ENCODE data around the gene LIM2.

LIM2 gene

DNA sequence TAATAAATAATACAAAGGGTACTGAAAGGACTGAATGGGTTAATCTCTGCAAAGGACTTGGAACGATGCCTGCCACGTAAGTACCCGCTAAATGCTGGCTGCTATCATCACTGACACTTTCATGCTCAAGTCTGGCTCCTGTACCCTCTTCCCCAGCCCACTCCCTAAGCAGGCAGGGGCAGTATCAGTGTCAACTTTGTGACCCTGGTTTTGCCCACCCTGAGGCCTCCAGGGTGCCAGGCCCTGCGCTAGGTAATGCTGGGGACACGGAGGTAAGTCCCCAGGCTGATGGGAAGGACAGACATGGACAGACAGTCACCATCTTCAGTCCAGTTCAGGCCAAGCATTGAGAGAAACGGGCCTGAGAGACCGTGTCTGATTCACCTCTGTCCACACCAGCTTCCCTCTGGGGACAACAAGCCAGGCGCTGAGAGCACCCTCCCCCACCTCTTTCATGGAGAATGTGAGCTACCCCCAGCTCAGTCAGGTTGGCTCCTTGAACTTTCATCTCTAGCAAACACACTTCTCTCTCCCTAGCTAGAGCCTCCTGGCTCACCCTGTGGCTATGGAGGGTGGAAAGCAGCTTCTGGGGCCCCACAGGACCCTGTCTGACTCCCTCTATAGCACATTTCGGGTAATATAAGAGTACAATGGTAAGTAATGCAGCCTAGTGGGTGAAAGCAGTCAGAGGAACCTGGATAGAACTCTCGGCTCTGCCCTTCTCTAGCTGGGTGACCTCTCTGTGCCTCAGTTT, 22.4 kb downstream of the LIM2 start:
- no peak for DNase-seq

DNA sequence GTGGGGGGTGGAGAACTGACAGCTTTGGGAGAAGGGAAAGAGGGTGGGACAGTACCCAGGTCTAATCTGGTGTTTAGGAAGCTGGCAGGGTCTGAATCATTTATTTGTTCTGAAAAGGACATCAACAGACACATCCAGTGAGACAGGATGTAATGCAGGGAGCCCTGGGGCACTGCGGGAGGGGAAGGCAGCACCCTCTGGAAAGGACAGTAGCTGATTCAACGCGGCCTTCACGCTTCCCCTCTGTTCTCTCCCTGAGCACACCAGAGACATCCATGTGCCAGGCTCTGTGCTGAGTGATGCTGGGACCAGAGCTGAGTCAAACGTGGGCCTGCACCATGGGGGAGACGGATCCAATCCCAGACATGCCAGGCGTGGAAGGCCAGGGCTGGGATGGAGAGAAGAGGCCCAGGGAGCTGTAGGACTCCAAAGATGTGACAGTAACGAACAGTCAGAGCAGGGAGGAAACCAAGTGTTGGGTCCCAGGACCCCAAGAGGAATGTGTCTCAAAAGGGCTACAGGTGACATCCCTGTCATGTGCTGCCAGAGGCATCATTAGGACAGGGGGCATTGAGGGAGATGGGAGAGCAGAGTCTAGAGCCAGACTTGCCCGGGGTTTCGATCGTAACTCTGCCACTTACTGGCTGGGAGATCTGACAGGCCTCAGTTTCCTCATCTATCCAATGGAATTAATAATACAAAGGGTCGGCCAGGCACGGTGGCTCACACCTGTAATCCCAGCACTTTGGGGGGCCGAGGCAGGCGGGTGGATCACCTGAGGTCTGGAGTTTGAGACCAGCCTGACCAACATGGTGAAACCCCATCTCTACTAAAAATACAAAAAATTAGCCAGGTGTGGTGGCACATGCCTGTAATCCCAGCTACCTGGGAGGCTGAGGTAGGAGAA, 23.3 kb downstream of the LIM2 start:
- DNase-seq: no peak

DNA sequence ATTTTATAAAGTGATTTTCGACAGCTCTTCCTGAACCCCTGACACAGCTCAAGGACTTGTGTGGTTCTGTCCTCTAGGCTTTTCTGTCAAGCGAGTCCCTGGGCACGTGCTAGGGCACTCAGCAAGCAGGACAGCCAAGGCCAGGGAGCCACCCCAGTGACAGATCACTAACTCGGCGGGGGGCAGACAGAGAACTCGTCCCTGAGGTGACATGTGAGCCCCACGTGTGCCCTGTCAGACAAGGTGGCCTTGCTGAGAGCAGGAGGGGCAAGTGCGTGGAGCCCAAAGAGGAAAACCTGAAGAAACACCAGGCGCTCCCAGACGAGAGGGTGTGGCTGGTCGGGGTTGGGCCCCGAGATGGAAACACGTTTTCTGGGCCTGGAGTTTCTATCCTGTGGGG, 26.5 kb downstream of the LIM2 start:
- DNase-seq: no peak

DNA sequence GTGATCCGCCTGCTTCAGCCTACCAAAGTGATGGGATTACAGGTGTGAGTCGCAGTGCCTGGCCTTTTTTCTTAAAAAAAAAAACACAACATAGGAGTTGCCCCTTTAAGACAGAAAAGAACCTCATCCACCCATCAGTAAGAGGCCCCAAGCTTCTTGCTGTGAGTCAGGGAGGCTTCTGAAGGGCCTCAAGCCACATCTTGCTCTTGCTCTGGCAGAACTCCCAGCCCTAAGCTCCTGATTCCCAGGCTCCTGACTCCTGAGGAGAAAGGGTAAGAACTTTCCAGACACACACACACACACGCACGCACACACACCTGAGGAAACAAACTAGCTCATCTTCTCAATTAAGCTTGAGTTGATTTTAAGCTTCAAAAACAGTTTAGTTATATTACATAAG, 28.5 kb downstream of the LIM2 start:
- DNase-seq: no peak

DNA sequence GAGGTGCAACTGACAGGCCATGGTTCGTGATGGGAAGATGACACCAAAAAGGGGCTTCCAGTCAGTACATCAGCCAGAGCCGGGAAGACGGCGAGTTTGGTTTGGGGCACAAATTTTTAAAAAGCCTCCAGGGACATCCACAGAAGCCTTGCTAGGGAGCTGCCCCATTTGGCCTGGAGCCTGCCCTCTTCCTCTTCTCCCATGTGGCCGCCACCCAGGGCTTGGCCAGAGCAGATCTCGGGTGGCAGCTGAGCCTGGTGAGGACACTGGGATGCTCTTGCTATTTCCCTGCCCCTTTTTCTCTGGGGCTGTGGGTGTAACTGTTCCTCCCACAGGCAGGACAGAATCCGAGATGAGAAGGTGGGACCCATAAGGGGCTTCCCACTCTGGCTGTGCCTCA, 29.8 kb downstream of the LIM2 start:
- DNase-seq: no peak

DNA sequence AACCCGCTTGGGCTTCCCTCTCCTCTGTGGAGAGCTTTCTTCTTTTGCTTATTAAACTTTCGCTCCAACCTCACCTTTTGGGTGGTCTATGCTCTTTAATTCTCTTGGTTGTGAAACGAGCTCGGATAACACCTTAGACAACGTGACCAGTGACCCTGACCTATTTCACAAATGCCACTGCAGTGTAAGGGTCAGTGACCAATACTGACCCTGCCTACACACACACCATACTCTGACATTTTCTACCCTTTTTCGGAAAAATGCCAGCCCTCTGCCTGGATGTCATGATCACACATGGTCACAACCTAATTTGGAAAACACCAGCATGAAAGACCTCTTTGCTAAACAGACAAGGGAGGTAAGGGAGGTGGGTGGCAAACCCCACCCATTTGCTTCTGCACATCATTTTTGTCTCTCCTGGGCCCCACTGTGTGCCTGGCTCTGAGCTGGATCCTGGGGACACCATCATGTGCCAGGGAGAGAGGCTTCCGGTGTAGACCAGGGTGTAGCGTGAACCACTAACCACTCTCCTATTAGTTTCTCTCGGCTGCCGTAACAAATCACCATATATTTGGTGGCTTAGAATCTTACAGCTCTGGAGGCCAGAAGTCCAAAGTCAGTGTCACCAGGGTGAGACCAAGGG, 31.5 kb downstream of the LIM2 start:
- no peak for DNase-seq

DNA sequence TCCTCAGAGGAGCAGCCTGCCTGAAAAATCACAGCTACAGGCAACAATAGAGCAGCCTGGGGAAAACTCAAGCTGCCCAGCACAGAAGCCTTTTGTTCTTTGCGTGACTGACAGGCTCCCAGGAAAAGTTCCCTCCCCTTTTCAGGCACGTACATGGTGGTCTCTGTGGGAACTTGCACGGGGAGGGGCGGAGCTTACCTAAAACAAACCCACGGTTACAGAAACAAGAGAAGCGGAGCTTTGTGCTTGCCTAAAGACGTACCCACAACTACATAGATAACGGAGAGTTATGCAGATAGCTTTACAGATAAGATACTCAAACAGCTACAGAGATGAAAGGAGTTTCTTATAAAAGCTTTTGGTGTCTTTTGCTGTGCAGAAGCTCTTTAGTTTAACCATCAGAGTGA, 33.0 kb downstream of the LIM2 start:
- DNase-seq: no peak

DNA sequence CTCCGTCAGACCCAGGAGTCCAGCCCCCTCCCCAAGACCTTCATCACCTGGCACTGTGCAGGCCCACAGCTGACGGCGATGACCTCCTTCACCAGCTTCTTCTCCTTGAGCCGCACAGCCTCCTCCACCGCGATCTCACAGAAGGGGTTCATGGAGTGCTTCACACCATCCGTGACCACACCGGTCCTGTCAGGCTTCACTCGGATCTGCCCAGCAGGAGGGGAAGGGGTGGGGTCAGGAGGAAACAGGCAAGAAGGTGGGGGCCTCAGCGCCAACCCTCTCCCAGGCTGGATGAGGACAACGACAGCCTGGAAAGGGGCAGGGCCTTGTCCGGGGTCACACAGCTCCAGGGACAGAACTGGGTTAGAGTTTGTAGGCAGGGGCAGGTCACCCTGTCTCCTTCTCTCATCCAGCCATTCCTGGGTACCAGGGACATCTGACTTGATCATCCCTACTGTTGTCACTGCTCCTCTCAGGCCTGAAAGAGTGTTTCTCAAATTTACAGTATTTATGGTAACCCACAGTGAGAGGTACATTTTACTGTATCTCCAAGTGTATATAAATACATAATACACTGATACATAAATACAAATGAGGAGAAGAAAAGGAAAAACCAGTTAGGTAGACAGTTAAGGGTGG, 33.6 kb downstream of the LIM2 start:
- no peak for DNase-seq

DNA sequence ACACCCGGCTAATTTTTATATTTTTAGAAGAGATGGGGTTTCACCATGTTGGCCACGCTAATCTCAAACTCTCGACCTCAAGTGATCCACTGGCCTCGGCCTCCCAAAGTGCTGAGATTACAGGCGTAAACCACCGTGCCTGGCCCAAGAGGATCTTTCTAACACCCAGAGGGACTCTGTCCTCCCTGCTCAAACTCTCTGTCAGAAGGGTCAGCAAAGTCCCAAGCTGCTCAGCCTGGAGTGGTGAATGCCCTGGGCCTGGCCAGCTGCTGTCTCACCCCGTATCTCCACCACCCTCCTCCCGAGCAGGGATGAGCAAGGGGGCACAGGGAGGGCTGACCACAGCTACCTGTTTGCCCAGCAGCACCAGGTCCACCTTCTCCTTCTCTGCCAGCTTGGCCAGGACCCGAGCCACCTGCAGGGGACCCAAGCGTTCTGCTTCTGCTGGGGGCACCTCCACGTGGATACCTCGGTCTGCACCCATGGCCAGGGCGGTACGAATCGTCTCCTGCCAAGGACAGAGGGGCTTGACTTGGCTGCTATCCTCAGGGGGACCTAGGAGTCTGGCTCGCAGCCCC, 34.9 kb downstream of the LIM2 start:
- no peak for DNase-seq

DNA sequence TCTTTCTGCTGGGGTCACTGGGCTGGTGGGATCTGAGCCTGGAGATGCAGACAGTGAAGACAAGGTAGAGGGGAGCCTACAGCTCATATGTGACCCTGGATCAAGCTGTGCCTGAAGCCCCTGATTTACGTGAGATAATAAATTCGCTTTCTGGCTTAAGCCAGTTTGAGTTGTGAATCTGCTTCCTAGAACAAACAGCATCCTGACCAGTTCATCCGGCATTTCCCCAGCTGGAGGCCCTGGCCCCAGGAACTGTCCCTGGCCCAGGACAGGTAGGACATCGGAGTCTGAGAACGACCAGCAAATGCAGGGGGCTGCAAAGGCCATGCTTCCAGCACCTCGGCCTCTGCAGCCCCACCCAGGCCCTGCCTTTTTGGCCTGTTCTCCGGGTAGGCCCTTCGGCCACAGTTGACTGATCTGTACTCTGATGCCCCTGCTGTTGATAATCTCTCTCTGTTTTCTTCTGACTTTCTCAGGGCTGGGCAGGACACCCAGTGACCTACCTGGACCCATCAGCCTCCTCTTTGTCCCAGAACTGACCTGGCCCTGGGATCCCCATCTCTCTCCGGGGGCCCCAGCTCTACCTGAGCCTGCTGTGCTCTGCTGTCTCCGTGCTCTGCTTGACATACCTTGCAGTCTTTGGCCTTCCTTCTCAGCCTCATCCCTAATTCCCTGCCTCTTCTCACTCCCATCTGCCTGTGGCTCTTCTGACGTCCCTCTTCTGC, 36.3 kb downstream of the LIM2 start:
- DNase-seq: no peak

DNA sequence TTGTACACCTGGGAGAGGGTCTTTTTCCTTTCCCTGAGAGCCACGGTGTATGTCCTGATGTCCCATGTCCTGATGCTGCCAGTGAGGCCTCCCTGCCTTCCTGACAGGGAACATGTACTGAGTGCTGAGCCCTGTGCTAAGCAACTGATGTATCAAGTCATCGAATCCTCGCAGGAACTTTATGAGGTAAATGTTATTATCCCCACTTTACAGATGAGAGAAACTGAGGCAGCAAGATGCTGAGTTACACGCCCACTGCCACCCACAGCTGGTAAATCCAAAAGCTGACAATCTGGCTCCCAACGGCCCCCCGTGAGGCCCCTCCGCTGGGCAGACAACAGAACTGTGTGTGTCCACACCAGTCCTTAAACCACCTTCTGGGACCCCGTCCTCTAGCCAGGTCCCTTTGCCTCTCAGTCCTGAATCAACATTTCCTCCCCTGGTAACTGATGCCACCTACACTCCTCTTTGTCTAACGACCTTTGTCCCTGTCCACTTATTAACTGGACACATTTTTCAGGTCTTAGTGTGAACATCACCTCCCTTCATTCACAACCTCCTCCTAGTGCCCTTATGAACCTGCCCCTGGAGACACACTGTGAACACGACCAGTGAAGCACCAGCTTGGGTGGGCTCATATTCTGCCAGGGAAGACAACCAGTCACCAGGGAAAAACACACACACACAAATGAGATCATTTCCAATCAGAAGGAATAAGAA, 40.4 kb downstream of the LIM2 start:
- no peak for DNase-seq

DNA sequence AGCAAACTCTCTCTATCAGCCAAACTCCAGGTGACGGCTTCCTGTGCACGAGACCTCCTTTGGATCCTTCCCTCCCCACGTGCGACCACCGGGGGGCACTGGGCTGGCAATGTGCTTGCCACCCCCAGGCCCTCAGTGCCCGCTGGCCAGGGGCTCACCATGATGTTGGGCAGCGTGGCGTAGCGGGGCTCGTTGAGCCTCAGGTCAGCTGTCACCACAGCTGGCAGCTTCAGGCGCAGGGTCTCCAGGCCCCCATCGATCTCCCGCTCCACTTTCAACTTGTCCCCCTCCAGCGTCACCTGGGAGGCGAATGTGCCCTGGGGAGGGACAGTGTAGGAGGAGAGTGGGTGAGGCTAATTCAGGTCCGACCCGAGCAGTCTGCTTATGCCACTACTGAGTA, 41.0 kb downstream of the LIM2 start:
- no peak for DNase-seq

DNA sequence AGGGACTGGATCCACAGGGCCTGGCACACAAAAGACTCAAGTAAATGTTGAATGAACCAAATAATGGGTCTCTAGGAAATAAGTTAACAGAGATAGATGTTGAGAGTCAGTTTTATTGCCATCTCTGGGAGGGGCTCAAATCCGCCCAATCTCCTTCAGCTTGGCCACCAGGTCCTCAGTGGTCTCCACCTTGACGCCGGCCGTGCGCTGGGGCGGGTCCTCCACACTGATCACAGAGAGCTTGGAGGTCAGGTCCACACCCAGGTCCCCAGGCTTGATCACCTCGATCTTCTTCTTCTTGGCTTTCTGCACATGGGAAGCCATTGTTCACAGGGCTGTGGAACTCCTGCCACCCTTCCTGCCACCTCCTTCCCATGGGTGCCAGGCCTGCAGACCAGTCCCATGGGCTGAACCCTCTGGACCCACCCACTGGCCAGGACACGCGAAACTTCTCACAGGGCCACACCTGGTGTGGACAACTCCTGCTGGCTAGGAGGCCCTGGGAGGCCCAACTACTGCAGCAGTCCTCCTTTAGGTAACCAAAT, 42.6 kb downstream of the LIM2 start:
- DNase-seq: no peak

DNA sequence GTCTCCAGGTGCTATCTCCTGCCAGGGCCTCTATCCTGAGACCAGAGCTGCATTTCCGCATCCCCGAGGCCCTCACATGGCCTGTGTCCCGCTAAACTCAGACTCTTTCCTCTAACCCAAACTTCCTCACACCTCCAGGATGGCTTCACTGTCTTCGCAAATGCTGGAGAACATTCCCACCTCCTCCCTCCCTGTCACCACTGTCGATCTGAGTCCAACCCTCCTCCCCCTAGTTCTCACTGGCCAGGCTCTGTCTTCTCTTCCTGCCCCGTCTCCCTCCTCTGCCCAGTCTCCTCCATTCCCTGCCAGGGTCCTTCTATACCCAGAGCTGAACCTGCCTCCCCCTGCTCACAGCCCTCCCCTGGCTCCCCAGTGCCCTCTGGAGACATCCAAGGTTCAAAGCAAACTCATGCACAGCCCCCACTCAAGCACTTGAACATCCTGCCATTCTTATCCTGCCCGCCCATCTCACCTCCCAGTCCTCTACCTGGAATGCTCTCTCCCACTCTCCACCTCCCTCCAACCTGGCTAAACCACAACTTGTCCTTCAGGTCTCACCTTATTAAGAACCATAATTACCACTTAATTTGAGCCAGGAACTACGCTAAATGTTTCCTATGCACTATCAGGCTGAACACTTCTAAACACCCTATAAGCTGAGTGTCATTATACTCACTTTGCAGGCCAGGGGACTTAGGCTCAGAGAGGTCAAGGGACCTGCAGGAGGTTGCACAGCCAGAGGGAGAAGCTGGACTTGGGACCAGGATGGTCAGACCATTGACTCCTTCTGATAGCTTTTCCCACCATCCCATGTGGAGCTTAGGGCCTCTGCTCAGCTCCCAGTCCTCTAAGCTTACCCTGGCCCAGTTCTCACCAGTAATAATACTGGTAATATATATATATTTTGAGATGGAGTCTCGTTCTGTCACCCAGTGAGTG, 44.9 kb downstream of the LIM2 start:
- no peak for DNase-seq

DNA sequence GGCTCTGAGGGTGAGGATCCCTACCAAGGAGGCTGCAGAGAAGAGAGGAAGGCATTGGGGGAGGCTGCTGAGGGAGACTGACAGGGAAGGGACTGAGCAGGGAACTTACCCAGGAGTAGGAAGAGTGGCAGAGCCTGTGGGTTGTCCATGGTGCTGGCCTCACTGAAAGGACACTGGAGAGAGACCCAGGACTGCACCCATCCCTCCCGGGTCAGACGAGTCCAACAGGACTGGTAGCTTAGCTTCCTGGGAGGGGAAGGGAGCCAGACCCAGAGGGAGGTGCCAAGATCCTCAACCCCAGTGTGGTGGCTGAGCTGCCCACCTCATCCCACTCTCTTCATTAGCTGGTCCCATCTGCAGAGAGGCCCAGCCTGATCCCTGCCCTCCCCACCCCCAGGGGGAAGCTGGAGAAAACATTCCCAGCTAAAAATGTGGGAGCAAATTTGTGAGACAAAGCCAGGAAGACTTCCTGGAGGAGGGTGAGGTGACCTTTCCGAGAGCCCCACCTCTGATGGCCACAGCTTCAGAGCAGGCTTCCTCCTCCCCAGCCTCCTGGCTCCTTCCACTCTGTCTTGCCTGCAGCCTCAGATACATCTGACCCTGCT, 45.7 kb downstream of the LIM2 start, which contains the start of gene VSIG10L:
Gene VSIG10L, minus strand, starts transcription at position 164 of the 605 bp plus-strand sequence. Its CDS starts 15 bp downstream, at position 149.
- DNase-seq: no peak

DNA sequence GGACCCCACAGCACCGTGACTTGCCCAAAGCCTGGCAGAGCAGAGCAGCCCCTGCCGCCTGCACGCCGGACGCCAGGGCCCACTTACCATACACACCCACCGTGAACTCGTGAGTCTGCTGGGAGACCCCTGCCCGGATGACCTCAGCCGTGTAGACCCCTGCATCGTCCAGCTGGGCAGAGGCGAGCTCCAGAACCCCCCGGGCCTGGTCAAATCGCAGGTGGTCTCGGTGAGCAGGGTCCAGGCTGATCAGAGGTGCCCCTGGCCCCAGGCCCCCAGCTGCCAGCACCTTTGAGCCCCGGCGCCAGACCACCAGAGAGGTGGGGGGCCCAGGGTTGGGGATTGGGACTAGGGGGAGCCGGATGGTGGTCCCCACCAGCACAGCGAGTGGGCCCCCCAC, 46.7 kb downstream of the LIM2 start:
- DNase-seq: no peak

DNA sequence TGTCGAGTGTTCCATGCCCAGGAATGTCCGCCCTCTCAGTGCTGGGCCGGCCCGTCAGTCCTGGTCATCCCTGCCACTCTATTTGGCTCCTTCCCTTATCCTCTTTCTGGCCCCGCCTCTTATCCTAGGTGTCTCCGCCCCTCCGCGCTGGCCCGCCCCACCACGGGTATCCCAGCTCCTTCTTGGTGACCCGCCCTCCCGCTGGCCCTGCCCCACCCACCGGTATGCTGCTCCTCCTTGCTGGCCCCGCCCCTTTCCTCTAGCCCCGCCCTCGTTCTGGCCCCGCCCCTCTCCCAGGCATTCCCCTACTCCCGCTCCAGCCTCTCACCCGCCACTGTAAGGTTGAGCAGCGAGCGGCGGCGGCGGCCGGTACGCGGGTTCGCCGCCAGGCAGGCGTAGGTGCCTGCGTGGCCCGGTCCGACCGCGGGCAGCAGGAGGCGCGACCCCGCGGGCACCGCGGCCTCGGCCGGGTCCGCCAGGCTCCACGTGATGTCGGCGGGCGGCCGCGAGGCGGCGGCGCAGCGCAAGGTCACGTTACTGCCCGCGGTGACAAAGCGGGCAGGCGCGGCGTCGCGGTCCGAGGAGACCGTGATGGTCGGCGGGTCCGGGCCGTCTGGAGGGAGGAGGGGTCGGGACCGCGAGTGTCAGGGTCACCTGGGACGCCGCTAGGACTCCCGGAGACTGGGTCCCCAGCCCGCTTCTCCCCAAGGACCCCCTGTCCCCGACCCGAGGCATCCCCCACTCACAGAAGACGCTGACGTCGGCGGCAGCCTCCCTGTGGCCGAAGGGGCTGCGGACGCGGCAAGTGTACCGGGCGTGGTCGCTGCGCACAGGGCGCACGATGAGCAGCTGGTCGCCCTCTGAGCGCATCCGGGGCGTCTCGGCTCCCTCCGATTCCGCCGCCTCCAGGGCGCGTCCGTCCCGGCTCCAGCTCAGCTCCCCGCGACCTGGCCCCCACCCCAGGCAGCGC, 47.8 kb downstream of the LIM2 start:
- DNase-seq: peak; percentile 97

DNA sequence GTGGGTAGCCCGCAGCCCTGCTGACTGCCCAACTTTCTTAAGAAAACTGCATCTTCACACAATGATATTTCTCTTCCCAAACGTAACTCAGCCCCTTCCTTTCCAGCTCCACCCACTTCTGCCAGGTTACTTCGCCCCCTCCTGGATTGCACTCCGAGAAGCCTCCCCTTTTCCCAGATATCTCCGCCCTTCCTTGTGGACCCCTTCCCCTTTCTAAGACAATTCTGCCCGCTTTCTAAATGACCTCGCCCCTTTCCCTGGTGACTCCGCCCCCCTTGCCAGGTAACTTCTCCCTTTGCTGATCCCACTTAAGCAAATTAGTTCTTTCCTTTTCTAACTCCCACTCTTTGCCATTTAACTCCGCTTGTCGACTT, 48.5 kb downstream of the LIM2 start:
- no peak for DNase-seq

Measured in stimulated activated CD4-positive, alpha-beta T cell treated with anti-CD3 and anti-CD28 coated beads, Interleukin-12 subunit alpha, Interleukin-12 subunit beta, amount 100 ng/mL, for 4 hours (primary cell).